ENCODE measurements around the gene IL17RA.
"Not testable (repeated sequence)": the region's sequence is repeated elsewhere in the genome, so short reads cannot be mapped to it uniquely, and the experiment has no call there.

Gene IL17RA

DNA sequence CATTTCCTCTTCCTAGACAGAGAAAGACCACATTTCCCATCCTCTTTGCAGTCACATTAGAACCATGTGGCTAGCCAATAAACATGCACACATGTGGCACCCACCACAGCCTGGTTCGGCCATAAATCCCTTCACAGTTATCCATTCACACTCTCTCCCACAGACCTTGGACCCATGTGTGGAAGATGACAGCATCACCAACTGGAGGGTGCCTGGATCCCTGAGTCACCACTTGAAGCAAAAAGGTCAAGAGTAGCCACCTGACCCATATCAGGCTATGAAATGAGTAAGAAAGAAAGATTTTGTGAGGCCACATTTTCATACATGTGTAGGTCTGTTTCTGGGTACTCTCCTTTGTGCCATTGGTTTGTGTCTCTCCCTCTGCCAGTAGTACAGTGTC lies 45.4 kb downstream of the IL17RA start:
- no peak for DNase-seq

DNA sequence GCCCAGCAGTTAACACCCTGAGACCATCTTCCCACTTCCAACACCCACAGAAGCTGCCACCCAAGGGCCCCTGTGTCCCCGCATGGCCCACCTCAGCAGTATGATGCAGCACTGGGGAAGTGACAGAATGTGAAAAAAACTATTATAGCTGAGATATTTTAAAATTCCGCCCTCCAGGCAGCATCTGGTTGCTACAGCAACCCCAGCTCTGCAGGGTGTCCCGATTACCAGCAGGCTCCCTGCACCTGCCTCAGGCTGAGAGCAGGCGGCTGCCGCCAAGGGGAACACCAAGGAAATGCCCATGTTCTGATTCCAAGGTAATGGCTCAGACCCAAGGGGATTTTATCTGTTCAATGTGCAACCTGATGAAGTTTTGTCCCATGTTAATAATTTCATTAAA lies 46.9 kb downstream of the IL17RA start:
- DNase-seq: peak; percentile 12

DNA sequence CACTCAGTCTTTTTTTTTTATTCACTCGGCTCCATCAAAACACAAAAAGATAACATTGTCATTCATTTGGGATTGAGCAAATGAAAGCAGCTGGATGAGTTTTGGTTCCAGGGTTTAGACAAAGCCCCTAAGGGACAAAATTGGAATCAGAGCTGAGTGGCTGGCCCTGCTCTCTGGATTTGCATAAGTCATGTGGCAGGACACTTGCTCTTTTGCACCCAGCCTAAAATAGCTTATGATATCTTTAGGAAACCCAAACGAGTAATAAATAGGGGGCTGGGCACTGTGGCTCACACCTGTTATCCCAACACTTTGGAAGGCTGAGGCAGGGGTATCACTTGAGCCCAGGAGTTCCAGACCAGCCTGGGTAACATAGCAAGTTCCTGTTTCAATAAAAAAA lies 47.3 kb downstream of the IL17RA start:
- no peak for DNase-seq

DNA sequence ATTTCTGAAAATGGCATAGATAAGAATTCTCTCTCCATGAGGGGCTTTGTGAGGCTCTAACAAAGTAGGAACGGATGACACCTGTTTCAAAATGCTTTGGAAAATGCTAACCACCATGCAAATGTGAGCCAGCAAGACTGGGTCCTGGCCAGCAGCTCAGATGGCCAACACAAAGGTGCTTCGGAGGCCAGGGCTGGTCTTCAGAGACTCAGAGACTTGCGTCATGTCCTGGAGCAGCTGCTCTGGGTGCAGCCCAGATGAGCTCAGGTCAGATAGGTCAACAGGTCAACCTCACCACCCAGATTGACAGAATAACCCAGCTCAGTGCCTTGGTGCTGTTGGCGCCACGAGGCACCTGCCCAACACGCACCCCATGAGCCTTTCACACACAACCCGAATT lies 48.3 kb downstream of the IL17RA start:
- DNase-seq: no peak

DNA sequence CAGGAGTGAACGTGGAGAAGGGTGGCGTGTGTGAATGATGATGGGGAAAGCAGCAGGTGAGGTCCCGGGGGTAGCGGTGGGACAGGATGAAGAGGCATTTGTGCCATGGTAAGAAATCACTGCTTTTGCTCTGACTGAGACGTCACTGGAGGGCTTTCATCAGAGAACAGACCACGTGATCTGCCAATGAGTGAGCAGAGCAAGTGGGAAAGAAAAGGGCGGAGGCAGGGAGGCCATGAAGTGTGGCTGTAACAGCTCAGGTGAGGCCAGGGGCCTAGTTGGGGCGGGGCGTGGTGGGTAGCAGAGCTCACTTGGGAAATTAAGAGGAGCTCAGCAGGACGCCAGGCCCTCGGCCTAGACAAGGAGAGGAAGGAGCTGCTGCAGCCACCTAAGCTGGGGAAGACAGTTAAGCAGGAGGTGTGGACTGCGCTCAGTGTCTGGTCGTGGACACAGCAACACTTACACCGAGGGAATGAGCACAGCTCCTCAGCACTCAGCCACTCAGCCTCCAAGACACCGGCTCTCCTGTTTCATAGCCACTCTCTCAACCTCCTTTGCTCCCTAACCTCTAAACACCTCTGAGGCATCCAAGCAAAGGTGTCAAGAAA lies 50.5 kb downstream of the IL17RA start:
- DNase-seq: no peak

DNA sequence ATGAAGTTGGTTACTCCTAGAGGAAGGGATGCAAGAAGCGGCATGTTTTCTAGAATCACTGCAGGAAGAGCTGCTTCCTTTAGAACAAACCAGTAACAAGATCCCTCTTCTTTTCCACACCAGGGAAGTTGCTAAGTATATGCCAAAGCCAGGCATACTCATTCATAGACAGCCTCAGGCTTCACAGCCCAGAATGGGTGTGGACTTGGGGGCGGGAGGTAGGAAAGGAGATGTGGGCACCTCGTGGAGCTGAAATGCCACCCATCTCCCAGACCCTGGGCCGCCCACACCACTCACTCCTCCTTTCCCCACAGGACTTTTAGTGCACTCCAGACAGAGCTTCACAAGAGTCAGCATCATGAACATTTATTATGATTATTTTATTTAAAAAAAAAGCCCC lies 52.4 kb downstream of the IL17RA start:
- DNase-seq: no peak

DNA sequence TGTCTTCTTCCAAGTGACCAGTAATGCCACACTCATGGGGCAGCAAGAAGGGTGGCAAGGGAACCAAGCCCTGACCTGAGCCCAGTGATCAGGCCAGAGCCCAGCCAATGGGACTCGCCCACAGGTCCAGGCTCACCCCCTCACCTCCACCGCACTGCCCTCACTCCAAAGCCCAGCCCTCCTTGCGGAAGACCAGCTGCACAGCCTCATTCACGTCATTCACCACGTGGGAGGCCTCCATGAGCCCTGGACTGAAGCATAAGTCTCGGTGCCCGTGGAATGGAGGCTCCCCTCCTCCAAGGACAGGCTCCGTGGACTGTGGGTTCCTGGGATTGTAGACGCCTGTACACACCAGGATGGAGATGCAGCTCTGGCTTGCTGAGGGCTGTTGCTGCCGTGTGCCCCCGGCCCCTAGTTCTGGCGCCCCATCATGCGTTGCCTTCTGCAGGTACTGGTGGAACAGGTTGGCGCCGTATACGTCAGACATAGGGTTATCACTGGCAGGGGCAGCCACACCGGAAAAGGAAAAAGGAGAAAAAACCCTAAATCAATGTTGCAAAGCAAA lies 53.1 kb downstream of the IL17RA start:
- no peak for DNase-seq

DNA sequence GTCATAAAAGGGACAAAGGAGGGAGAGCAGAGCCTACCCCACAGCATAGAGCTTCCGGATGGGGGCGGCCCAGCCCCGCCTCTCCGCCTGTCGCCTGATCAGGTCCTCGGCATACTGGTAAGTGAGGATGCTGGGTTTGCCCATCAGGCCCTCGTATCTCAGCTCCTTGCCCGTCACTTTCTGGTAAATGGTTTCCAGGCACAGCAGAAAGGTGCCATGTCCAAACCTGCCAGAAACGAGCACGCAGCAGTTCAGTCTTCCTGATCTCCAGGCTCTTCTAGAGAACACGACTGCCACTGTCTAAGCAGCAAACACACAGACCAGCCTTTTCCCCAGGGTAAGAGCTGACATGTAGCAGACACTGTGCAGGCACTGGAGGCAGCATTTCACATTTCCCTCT lies 53.7 kb downstream of the IL17RA start:
- no peak for DNase-seq

DNA sequence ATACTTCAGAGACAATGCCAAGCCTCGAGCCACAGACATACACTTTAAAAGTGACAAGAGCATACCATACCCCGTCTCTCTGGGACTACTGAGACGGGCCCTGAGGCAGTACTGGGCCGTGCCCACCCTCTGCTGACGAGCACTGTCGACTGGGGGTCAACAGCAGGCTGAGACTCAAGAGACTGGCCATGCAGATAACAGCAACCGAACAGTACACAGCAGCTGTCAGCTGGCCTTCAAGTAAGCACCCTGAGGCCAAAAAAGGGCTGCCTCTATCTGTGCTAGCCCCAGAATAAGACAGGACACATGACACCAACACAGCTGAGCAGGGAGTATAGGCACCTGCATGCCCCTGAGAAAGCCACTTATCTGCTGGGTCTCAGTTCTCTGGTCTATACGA lies 55.2 kb downstream of the IL17RA start:
- DNase-seq: no peak

DNA sequence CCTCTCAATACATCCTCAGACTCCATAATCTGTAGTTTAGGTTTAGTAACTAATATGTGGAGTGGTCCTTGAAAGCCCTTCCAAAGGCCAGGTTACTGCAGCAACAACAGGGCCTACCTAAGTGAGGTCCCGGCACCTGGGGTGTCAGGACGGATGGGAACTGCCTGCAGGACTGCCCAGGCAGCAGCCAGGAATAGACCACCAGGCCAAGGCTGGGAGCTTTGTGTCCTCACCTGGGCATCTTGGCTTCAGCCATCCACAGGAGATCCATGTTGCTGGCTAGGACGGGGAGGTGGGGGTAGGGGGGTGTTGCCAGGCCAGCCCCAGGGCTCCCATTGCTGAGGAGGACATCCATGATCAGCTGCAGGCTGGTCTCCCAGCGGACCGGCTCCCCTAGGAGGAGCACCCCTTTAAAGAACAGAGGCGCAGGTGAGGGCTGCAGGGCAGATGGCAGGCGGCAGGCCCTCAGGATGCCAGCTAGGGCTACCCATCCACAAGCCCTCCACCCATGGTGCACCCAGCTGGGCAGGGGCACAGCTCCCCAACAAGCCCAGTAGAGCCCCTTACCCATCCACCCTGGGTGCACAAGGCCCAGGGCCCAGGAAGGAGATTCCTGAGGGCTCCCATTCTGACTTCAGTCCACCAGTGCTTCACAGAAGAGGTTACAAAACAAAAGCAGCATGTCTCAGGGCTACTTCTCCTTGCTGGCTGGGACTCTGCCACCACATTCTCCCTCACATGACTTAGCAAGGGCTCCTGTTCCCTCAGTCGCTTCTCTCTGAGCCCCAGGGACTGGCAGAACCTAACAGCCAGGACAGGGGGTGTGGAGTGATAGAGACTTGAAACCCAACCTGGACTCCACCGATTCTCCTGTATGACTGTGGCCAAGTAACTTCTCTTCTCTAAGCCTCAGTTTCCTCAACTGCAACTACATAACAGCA lies 56.3 kb downstream of the IL17RA start:
- DNase-seq: no peak

DNA sequence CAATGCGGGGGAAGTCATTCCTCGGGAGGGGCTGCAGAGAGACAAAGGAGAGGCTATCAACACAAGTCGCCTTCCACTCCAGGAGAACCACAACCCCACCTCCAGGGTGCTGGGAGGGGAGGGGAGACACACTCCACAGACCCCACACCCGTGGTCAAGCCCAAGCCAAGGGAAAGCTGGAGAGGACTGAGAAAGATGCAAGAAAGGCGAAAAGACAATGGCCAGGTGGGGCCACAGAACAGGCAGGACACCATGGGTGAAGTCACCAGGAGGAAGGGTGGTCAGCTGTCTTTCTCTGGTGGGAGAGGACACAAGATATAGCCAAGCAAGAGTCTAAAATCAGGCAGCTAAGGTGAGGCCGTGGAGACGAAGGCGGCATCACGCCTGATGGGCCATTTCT lies 58.3 kb downstream of the IL17RA start:
- no peak for DNase-seq

DNA sequence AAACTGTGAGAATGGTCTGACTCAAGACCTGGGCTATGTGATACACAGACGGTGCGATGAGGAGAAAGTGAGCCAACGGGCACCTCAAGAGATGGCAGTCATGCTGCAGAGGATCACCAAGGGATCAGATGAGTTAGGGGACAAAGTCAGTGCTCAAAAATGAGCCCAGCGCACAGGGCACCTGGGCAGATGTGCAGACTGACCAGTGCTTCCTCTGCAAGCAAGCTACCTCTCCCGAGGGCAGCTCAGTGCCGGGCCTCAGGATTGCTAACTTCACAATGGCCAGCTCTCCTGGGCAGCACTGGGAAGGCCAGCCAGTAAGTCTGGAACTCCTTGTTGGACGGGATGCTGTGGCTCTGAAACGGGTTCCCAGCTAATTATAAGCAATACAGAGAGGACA lies 59.0 kb downstream of the IL17RA start:
- no peak for DNase-seq

DNA sequence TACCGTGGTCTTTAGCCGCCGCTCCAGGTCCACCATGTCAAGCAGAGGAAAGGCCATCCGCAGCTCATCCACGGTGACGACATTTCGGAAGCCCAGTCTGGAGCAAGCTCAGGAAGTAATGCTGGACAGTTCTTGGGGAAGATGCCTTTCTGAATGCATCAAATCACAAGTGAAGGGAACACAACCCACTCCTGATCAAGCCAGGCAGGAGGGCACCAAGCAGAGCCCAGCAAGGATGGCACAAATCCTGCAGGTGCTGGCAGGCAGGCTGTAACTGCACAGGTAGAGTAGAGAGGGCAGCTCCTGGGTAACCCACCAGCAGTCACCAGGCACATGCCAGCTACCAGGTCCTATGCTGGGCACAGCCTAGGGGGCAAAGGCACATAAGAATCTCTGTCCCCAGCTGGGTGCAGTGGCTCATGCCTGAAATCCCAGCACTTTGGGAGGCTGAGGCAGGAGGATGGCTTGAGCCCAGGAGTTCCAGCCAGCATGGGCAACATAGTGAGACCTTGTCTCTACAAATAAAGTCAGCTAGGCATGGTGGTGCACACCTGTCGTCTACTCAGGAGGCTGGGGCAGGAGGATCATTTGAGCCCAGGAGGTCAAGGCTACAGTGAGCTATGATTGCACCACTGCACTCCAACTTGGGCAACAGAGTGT lies 60.4 kb downstream of the IL17RA start:
- no peak for DNase-seq

DNA sequence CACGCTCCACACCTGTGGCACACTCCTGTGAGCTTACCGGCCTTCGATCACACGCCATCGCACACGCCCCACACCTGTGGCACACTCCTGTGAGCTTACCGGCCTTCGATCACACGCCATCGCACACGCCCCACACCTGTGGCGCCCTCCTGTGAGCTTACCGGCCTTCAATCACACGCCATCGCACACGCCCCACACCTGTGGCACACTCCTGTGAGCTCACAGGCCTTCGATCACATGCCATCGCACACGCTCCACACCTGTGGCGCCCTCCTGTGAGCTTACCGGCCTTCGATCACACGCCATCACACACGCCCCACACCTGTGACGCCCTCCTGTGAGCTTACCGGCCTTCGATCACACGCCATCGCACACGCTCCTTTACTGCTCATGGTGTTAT lies 62.7 kb downstream of the IL17RA start:
- not testable (repeated sequence) for DNase-seq

DNA sequence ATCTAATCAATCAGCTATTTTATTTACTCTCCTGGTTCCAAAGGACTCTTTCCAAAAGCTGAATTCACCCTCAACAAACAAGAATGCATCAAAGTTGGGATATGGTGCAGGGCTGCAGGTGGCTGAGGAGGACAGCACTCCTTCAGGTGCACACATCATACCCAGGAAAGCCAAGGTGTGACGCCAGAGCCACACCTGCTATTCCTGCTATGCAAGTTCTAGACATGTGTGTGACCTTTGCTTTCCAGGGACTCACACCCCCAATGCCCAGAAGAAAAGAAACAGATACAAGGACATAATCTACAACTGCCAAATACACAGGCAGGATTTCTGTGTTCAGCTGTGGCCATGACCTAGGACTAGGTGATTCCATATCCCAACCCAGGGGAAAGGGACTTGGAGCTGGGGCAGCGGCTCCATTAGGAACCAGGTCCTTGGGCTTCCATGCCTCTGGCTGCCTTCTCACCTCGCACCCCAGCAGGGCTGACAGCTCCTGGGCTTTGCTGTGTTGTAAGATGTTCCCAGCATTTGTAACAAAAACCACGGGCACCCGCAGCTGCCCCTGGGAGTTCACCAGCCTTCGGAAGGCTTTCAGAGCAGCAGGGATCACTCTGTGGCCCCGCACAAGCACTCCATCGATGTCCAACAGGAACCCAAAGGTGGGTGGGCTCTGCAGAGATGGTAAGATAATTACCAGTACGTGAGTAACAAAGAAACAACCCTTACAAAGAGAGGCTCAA lies 64.4 kb downstream of the IL17RA start:
- no peak for DNase-seq

DNA sequence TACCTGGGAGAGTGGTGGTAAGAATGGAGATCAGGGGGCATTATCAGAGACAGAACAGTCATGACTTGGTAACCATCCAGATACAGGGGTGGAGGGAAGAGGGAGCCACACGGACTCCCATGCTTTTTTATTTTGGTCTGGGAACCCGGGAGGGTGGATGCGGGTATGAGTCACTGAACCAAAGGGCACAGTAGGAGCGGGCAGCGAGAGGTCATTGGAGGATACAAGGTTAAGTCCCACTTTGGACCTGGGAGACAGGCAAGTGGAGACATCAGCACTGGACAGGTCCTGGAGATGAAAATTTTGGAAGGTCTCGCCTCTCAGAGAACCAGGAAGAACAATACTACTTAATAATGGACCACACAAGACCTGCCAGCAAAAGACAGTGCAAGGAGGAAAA lies 67.5 kb downstream of the IL17RA start:
- DNase-seq: no peak

DNA sequence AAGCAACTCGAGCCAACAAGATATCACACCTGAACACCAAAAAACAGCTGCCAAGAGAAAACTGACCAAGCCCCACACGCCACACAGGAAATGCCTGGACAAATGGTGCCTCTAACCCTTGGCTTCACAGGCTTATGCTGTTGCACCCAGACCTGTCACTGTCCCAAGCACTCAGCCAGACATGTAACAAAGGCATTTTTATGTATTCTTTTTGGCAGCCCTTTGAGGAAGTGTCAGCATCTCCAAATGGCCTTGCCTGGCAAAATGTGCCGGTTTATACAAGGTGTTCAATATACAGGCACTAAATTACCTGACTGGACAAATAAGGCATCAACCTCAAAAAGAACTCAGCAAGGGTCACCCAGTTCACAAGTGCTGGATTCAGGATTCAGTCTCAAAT lies 68.2 kb downstream of the IL17RA start:
- DNase-seq: no peak

DNA sequence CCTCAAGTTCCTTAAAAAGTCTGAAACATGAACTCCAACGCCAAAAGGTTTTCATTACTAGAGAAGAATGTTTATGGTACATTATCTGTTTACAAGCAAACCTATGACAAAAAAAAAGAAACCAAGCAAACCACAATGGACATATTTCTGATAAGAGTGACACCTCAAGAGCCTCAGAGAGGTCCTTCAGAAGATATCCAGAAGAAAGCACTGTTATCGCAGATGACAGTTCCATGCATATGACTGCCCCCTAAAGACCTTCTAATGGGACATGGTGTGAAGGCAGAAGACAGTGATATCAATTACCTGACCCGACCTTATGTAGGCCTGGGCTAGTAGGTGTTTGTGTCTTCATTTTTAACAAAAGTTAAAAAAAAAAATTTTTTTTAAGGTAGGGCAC lies 71.1 kb downstream of the IL17RA start:
- no peak for DNase-seq

DNA sequence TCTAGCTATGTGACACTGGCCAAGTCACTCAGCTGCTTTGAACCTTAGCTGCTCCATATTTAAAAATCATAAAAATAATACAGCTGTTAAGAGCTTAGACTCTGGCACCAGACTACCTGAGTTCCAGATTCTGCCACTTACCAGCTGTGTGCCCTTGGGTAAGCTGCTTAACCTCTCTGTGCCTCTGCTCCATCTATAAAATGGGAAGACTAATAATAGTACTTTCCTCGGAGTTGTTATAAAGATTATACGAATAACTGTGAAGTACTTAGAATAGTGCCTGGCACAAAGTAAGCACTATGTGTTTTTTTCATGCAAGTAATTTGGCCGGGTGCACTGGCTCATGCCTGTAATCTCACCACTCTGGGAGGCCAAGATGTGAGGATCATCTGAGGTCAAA lies 72.9 kb downstream of the IL17RA start:
- DNase-seq: no peak

DNA sequence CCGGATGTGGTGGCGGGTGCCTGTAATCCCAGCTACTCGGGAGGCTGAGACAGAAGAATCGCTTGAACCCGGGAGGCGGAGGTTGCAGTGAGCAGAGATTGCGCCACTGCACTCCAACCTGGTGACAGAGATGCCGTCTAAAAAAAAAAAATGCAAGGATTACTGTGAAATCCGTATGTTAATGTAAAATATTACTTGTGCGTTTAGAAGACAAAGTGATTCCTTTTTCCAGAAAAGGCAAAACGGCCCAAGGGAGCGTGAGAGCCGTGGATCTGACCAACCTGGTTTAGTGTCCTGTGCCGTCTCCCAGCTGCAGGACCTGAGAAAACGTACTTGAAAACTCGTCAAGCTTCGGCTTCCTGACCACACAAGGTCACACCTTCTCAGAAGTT lies 73.4 kb downstream of the IL17RA start:
- DNase-seq: no peak

DNA sequence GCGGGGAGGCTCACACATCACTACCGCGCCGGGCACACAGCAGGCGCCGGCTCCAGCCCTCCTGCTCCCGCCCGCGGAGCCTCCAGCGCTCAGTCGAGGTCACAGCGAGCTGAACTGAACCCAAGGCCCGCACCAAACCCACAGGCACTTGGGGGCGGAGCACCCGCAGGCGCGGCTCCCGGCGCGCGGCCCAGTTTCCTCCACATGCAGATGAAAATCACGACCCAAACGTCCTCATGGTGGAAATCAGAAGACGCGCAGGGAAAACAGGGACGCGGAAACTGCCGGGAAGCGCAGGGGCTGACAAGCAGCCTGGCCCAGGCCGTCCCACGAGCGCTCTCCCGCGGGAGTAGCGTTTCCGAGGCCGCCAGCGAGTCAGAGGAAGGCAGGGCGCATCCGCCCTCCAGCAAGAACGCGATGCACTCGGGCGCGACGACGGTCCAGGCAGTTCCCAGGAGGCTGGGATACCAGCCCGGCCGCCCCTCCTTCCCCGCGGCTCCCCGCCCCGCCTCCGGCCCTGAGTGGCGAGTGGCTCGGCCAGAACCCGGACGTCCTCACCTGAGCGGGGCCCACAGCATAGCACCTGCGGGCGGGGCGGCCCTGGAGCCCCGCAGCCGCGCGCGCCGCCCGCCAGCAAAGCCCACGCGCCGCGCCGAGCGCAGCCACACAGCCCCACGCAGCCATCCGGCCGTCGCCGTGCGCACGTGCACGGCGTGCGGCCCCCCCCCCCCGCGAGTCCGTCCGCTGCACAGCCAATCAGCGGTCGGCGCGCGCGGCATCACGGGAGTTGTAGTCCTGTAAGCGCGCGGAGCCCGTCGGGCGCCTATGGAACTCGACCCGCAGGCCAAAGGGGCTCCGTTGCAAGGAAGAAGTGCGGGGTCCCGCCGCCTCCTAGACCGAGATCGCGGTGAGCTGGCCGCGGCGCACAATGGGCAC lies 74.0 kb downstream of the IL17RA start, which contains the start of gene HDHD5:
Gene HDHD5, minus strand, starts transcription at position 710 of the 936 bp plus-strand sequence. Its CDS starts 26 bp downstream, at position 684.
- DNase-seq: peak; percentile 62

DNA sequence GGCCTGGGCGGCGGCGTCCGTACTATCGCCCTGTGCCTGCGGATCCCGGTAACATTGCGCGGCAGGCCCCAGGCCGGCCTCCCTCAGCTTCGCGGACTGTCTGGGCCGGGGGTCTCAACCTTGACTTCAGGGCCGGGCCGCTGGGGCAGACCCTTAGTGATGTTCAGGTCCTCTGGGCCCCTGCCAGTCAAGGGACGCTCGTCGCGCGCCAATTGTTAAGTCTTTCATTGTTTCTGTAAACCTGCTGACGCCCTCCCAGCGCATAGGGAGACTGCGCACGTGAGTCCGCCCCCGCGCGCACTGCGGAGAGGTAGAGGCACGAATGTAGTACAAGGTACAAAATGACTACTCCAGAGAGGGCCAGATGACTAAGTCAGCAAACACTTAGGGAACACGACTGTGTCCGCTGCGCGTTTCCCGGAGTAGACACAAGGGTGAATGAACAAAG lies 74.7 kb downstream of the IL17RA start:
- DNase-seq: no peak
